Liver (tissue), 9 donors: Measurements from ENCODE around the gene TMCO4. TPM values are rescaled to one million over a fixed set of nuclear protein-coding genes. Genes with fewer than 3 reads are reported as not detected.

Experiments used
- DNase-seq: peaks from one replicate; pipeline ENCODE4 v3.0.0-alpha.2; 2017; ENCODE audit warnings: low spot score
- H3K27ac ChIP-seq, 2 donors: one replicate each; pipeline ENCODE4 v1.7.0; 2013; ENCODE audit warnings: inconsistent platforms in 2 of 2, low read length in 2 of 2, control low read depth in 1 of 2, low read depth in 1 of 2, mild to moderate bottlenecking in 1 of 2
- H3K27me3 ChIP-seq, 4 donors: one replicate each; pipeline versions ENCODE4 v1.6.1 to v1.7.0; 2013; ENCODE audit warnings: low read length in 3 of 4, inconsistent platforms in 1 of 4, mild to moderate bottlenecking in 1 of 4, moderate library complexity in 1 of 4; ENCODE audit not compliant: control insufficient read depth in 4 of 4, insufficient read depth in 4 of 4
- H3K36me3 ChIP-seq, 4 donors: one replicate each; pipeline versions ENCODE4 v1.6.1 to v1.7.0; 2013; ENCODE audit warnings: low read length in 3 of 4, mild to moderate bottlenecking in 3 of 4, low read depth in 1 of 4, moderate library complexity in 1 of 4; ENCODE audit not compliant: control insufficient read depth in 4 of 4, insufficient read depth in 3 of 4
- H3K4me1 ChIP-seq, 4 donors: one replicate each; pipeline versions ENCODE4 v1.6.1 to v1.7.0; 2013; ENCODE audit warnings: low read length in 3 of 4, mild to moderate bottlenecking in 3 of 4, moderate library complexity in 1 of 4; ENCODE audit not compliant: control insufficient read depth in 4 of 4, insufficient read depth in 4 of 4
- H3K4me3 ChIP-seq, 3 donors: one replicate each; pipeline versions ENCODE4 v1.6.1 to v1.7.0; 2013; ENCODE audit warnings: low read length in 3 of 3, control low read depth in 1 of 3, low read depth in 1 of 3, mild to moderate bottlenecking in 1 of 3
- H3K9ac ChIP-seq, 2 donors: one replicate each; pipeline ENCODE4 v1.7.0; 2013; ENCODE audit warnings: low read length in 2 of 2, mild to moderate bottlenecking in 2 of 2, moderate library complexity in 2 of 2, control low read depth in 1 of 2, low read depth in 1 of 2
- H3K9me3 ChIP-seq, 4 donors: one replicate each; pipeline versions ENCODE4 v1.6.1 to v1.7.0; 2013; ENCODE audit warnings: low read length in 3 of 4; ENCODE audit not compliant: control insufficient read depth in 4 of 4
- EGR1 ChIP-seq, 2 donors: IDR thresholded peaks; 2 replicates each; pipeline ENCODE4 v1.6.1; 2016 to 2018; ENCODE audit warnings: antibody characterized with exemption in 2 of 2, low read depth in 2 of 2
- FOXA1 ChIP-seq: IDR thresholded peaks from 2 replicates; pipeline ENCODE4 v1.6.1; 2016; ENCODE audit warnings: antibody characterized with exemption
- FOXA2 ChIP-seq: IDR thresholded peaks from 2 replicates; pipeline ENCODE4 v1.6.1; 2016; ENCODE audit warnings: antibody characterized with exemption
- HNF4A ChIP-seq, 2 donors: conservative IDR thresholded peaks; 2 replicates each; pipeline ENCODE4 v1.6.1; 2016; ENCODE audit warnings: antibody characterized with exemption in 2 of 2, mild to moderate bottlenecking in 2 of 2
- HNF4G ChIP-seq: IDR thresholded peaks from 2 replicates; pipeline ENCODE4 v1.6.1; 2016; ENCODE audit warnings: antibody characterized with exemption
- JUND ChIP-seq, 2 donors: IDR thresholded peaks; 2 replicates each; pipeline ENCODE4 v1.6.1; 2016; ENCODE audit warnings: antibody characterized with exemption in 2 of 2
- NR2F2 ChIP-seq: IDR thresholded peaks from 2 replicates; pipeline ENCODE4 v1.6.1; 2016; ENCODE audit warnings: antibody characterized with exemption
- RAD21 ChIP-seq, 2 donors: IDR thresholded peaks; 2 replicates each; pipeline ENCODE4 v1.6.1; 2016; ENCODE audit warnings: antibody characterized with exemption in 2 of 2, mild to moderate bottlenecking in 2 of 2
- RXRA ChIP-seq, 2 donors: IDR thresholded peaks; 2 replicates each; pipeline ENCODE4 v1.6.1; 2017 to 2018; ENCODE audit warnings: antibody characterized with exemption in 2 of 2, mild to moderate bottlenecking in 1 of 2
- SP1 ChIP-seq: IDR thresholded peaks from 2 replicates; pipeline ENCODE4 v1.6.1; 2018; ENCODE audit warnings: antibody characterized with exemption, mild to moderate bottlenecking
- TAF1 ChIP-seq: conservative IDR thresholded peaks from 2 replicates; pipeline ENCODE4 v1.6.1; 2016; ENCODE audit warnings: antibody characterized with exemption, mild to moderate bottlenecking
- YY1 ChIP-seq: IDR thresholded peaks from 2 replicates; pipeline ENCODE4 v1.6.1; 2016; ENCODE audit warnings: antibody characterized with exemption, mild to moderate bottlenecking
- ZBTB33 ChIP-seq: IDR thresholded peaks from 2 replicates; pipeline ENCODE4 v1.6.1; 2016; ENCODE audit warnings: antibody characterized with exemption
- WGBS: extraction: QIAGEN DNeasy Blood & Tissue Kit; methylation state at CpG from one replicate; pipeline ENCODE4 v1.1.7; 2013; 5-methylcytosine and 5-hydroxymethylcytosine counted together
- polyA plus RNA-seq, 2 donors: library from polyadenylated mRNA; stranded (reverse) in 1 of 2; unstranded in 1 of 2; fragments of 200-250 nt in 1 of 2; fragments of >200 nt in 1 of 2; fragmentation: Nextera tagmentation in 1 of 2; extraction: Ambion mirVana in 1 of 2; gene quantifications; one replicate each; pipeline versions ENCODE4 v1.2.1 to v1.2.3, GENCODE V29; 2013 to 2015
- total RNA-seq, 2 donors: library from RNA; depleted of rRNA; stranded (reverse); fragments of >200 nt; gene quantifications; one replicate each; pipeline ENCODE4 v1.2.3, GENCODE V29; 2014
- TF ChIP-seq, protein P1 (sequence below): fragments of 150-350 bp; IDR thresholded peaks from 2 replicates; pipeline ENCODE4 v1.5.1; 2017; ENCODE audit warnings: improper control_type of control experiment, low read depth, low read length; ENCODE audit not compliant: missing input control
- TF ChIP-seq, protein P2 (sequence below): IDR thresholded peaks from 2 replicates; pipeline ENCODE4 v1.6.1; 2016; ENCODE audit warnings: antibody characterized with exemption
- TF ChIP-seq, protein P3 (sequence below): IDR thresholded peaks from 2 replicates; pipeline ENCODE4 v1.6.1; 2016; ENCODE audit warnings: antibody characterized with exemption, mild to moderate bottlenecking
- TF ChIP-seq, protein P4 (sequence below): IDR thresholded peaks from 2 replicates; pipeline ENCODE4 v1.6.1; 2016; ENCODE audit warnings: antibody characterized with exemption
- donor health status: healthy.
- donor health status: healthy.
- donor health status: healthy.
- donor health status: healthy.
- donor health status: healthy.

The TMCO4 gene
- total and polyA plus RNA-seq, 4 donors: 4.0 to 9.5 (median 6.0) TPM

- Histone ChIP-seq H3K27me3 (peaks cover 0 to 2% (median 0%) of the 10 kb centered on the region in 4 donors), H3K9ac (no peak overlapping the region), H3K27ac (no peak overlapping the region), H3K4me3 (no peak overlapping the region), H3K36me3 (peaks cover 0 to 4% (median under 1%) of the 10 kb centered on the region in 4 donors), H3K4me1 (no peaks in the 10 kb centered on the region), H3K9me3 (no peaks in the 10 kb centered on the region)
- DNase-seq: no peak
- WGBS: 79% methylated on average over 4 of the region's 4 CpGs
- TF ChIP-seq YY1 (no peak), FOXA2 (no peak), NR2F2 (no peak), ZBTB33 (no peak), RAD21 (IDR thresholded peaks at IDR 0.05) (no peak), JUND (IDR thresholded peaks at IDR 0.05) (no peak), TAF1 (no peak), RXRA (IDR thresholded peaks at IDR 0.05) (no peak), FOXA1 (no peak), HNF4G (no peak), SP1 (no peak), EGR1 (IDR thresholded peaks at IDR 0.05; ENCODE audit: low read depth in 2 of 2) (no peak), HNF4A (conservative IDR thresholded peaks at IDR 0.05) (no peak)
- TF ChIP-seq, protein P1, sequence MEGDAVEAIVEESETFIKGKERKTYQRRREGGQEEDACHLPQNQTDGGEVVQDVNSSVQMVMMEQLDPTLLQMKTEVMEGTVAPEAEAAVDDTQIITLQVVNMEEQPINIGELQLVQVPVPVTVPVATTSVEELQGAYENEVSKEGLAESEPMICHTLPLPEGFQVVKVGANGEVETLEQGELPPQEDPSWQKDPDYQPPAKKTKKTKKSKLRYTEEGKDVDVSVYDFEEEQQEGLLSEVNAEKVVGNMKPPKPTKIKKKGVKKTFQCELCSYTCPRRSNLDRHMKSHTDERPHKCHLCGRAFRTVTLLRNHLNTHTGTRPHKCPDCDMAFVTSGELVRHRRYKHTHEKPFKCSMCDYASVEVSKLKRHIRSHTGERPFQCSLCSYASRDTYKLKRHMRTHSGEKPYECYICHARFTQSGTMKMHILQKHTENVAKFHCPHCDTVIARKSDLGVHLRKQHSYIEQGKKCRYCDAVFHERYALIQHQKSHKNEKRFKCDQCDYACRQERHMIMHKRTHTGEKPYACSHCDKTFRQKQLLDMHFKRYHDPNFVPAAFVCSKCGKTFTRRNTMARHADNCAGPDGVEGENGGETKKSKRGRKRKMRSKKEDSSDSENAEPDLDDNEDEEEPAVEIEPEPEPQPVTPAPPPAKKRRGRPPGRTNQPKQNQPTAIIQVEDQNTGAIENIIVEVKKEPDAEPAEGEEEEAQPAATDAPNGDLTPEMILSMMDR: no peak
- TF ChIP-seq, protein P2, sequence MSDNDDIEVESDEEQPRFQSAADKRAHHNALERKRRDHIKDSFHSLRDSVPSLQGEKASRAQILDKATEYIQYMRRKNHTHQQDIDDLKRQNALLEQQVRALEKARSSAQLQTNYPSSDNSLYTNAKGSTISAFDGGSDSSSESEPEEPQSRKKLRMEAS: no peak
- TF ChIP-seq, protein P3, sequence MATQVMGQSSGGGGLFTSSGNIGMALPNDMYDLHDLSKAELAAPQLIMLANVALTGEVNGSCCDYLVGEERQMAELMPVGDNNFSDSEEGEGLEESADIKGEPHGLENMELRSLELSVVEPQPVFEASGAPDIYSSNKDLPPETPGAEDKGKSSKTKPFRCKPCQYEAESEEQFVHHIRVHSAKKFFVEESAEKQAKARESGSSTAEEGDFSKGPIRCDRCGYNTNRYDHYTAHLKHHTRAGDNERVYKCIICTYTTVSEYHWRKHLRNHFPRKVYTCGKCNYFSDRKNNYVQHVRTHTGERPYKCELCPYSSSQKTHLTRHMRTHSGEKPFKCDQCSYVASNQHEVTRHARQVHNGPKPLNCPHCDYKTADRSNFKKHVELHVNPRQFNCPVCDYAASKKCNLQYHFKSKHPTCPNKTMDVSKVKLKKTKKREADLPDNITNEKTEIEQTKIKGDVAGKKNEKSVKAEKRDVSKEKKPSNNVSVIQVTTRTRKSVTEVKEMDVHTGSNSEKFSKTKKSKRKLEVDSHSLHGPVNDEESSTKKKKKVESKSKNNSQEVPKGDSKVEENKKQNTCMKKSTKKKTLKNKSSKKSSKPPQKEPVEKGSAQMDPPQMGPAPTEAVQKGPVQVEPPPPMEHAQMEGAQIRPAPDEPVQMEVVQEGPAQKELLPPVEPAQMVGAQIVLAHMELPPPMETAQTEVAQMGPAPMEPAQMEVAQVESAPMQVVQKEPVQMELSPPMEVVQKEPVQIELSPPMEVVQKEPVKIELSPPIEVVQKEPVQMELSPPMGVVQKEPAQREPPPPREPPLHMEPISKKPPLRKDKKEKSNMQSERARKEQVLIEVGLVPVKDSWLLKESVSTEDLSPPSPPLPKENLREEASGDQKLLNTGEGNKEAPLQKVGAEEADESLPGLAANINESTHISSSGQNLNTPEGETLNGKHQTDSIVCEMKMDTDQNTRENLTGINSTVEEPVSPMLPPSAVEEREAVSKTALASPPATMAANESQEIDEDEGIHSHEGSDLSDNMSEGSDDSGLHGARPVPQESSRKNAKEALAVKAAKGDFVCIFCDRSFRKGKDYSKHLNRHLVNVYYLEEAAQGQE: no peak
- TF ChIP-seq, protein P4, sequence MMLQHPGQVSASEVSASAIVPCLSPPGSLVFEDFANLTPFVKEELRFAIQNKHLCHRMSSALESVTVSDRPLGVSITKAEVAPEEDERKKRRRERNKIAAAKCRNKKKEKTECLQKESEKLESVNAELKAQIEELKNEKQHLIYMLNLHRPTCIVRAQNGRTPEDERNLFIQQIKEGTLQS: no peak
Measured at GRCh38 chr1:19679691-19680090, 120.0 kb downstream of the TMCO4 start.
